ENCODE data around the gene APPL1.

Gene APPL1, protein sequence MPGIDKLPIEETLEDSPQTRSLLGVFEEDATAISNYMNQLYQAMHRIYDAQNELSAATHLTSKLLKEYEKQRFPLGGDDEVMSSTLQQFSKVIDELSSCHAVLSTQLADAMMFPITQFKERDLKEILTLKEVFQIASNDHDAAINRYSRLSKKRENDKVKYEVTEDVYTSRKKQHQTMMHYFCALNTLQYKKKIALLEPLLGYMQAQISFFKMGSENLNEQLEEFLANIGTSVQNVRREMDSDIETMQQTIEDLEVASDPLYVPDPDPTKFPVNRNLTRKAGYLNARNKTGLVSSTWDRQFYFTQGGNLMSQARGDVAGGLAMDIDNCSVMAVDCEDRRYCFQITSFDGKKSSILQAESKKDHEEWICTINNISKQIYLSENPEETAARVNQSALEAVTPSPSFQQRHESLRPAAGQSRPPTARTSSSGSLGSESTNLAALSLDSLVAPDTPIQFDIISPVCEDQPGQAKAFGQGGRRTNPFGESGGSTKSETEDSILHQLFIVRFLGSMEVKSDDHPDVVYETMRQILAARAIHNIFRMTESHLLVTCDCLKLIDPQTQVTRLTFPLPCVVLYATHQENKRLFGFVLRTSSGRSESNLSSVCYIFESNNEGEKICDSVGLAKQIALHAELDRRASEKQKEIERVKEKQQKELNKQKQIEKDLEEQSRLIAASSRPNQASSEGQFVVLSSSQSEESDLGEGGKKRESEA

DNA sequence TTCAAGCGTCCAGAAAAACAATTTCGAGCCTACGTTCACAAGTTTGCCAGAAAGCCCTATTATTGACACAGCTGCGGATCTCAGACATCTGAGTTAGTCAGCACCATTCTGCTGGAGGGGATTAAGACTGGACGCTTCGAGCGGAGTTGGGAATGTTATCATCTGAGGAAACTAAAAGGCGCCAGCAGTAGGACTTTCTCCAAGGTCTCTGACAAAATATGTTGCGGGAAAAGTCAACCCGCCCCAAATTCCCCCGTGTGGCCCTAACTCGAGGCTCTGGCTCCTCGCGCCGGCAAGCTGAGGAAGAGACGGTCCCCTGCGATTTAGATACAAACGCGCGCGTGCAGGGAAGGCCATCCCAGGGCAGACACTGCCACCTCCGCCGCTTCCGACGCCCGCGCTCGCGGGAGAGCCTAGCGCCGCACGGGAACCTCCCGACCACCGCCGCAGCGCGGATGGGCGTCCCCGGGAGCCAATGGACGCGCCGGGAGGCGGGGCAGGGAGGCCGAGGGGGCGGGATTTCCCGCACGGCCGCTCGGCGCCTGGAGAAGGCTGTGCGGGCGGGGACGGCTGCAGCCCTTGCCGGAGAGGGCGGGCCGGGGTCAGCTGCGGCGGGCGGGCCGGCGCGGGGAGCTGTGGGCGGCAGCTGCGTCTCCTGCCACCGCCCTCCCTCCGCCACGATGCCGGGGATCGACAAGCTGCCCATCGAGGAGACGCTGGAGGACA lies at the start of gene APPL1:
Gene APPL1, plus strand, starts transcription at position 526 of the 726 bp plus-strand sequence. Its CDS starts 155 bp downstream, at position 681.
- peak; percentile 79 to 83 for DNase-seq

DNA sequence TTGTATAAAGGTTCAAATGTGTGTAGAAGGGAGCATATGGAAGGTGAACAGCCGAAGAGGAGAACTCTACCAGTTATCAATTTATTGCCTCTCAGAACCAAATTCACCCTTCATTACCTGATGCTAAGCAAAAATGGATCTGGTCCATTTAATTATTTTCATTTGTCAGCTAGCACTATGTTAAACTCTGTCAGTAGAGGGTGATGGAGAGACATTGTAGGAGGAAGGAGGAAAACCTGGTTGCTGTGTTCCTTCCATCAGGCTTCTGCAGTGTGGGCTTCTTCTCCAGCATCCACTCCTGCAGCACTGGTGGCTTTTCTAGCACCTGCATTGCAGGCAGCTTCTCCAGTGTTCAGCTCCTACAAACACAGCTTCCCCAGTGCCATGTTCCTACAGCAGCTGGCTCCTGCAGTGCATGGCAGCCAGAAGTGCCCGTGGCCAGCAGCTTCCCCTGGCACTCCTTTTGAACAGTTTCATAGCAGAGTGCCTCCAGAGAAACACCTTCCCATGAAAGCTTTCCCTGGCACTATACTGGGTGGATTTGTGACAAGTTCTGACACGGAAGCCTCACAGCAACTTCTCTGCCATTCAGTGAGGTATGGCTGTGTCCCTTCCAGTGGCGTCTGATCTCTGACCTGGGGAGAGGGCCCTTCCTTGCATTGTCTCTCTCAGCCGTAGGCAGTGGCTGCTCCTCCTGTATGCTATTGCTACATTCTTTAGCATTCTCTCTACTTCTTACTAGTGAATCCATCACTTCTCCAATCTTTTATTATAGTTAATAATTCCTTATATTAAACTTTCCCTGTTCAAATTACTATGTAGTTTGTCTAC lies 47.7 kb upstream of the APPL1 start:
- peak; percentile 68 to 70 for DNase-seq

DNA sequence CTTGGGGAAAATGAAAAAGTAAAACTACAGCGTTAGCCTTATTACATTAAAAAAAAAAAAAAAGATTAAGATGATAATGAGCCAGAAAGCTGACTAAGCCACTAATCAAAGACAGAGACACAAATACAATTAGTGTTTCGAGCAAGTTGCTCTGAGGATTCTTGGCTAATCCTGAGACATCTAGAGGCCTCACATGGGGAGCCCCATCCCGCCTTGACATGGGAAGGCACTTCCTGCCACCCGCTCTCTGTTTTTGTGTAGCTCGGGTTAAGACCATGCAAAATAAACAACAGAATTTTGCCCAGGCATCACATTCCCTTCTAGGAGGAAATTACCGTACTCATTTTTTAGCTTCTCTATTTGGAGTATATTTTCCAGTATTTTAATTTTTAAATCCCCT lies 43.0 kb upstream of the APPL1 start:
- DNase-seq: no peak

DNA sequence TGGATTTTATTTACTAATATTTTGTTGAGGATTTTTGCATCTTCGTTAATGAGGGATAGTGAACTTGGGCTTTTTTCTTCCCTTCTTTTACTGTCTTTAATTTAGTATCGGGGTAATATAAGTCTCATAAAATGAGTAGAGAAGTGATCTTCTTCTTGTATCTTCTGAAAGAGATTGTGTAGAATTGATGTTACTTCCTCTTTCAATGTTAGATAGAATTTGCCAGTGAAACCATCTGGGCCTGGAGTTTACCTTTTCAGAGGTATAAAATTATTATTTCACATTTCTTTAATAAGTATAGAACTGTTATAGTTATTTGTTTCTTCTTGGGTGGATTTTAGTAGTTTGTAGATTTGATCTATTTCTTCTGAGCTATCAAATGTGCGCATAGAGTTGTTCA lies 35.5 kb upstream of the APPL1 start:
- no peak for DNase-seq

DNA sequence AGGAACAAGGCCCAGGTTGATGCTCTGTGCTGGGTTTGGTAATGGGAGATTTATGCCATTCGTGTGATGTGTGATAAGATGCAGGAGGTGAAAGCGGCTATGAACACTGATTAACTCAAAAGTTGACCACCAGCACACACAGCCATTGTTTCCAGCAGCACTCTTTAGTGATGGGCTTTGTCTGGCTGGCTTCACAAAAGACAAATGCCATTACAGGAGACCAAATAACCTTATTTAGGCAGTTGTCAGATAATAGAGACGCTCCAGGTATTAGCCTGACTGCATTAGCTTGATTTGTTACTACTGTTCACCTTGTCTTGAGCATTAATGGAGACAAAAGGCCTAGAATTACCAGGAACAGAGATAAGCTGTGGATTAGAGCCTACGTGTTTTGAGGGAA lies 32.9 kb upstream of the APPL1 start:
- no peak for DNase-seq

DNA sequence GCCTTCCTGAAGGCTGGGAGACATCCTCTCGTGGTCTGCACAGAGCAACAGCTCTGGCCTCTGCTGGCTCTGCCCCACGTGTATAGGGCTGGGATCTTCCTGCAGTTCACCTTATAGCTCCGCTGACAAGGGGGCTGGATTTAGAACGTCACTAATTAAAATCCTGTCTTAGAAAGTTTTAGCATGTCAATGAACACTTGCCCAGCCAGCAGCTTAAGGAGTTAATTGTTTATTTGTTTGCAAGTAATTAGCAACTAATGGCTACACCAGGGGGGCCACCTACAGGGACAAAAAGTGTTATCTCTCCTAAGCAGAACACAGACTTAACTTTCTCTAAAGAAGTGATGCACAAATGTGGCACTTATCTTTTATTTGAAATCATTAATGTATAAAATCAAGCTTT lies 27.6 kb upstream of the APPL1 start, which contains the start of gene HESX1:
Gene HESX1, minus strand, starts transcription at position 84 of the 403 bp plus-strand sequence. Its CDS starts 60 bp downstream, at position 24.
- peak in 1 of 2 experiments; percentile 18 for DNase-seq

DNA sequence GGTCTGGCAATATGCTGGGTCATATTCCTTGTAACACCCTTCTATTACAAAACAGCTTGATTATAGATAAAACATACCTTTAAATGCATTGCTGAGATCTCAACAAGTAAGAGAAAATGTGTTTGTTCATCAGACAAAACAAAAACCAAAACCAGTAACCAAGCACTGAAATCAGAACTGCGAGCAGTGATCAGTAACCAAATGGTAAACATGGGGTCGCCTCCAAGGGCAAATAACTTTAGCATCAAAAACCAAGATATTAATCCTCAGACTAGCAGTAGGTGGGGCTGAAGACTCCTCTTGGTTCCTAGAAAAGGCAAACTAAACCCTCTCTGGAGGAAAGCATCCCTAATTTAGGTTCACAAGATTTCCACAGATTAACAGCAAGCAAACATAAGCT lies 21.1 kb upstream of the APPL1 start:
- DNase-seq: no peak

DNA sequence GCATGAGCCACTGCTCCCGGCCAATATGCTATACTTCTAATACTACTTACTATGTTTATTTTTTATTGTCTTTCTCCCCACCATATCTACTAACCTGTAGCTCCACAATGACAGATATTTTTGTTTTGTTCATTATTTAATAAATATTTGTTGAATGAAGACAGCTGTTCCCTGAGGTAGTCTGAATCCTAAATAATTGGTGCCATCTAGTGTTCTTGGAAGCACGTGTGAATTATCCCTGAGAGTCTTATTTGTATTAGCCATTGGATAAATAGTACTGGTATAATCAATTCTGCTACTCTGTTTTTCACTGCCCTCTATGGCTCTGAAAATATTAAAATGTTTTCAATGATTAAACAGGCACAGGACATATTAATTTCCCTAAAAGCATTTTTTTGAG lies 5.6 kb upstream of the APPL1 start:
- DNase-seq: no peak

DNA sequence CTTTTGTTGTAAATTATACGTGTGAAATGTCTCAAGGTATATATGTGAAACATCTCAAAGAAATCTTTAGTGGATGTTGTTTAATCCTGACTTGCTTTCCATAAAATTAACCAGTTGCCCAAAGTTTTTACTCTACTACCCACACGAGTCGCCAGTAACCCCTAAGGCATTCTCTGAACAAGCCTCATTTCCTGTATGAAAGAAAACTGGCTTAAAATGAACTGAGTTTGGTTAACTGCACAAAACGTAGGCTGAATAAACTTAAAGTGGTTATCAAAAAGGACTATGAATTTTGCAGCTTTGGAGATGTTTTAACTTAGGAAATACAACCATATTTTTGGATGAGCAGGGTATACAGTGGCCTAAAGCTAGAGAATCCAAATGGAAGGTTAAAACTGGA lies 2.7 kb upstream of the APPL1 start:
- DNase-seq: no peak

DNA sequence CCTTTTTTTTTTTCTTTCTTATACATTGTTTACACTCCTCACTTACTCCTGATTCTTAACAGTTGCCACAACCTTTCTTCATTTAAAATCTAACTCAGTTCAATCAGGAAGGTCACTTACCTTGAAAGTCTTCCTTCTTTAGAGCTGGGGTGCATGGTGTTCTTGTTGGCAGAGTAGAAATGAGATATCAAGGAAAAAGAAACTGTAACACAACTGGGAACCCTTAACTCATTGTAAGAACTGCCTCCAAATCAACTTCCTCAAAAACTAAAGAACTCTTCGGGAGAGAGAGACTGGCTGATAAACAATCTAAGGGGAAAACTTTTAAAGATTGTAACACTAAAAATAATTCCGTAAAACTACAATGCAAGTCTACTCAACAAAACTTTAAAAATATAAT lies 1.4 kb upstream of the APPL1 start:
- DNase-seq: peak; percentile 61

DNA sequence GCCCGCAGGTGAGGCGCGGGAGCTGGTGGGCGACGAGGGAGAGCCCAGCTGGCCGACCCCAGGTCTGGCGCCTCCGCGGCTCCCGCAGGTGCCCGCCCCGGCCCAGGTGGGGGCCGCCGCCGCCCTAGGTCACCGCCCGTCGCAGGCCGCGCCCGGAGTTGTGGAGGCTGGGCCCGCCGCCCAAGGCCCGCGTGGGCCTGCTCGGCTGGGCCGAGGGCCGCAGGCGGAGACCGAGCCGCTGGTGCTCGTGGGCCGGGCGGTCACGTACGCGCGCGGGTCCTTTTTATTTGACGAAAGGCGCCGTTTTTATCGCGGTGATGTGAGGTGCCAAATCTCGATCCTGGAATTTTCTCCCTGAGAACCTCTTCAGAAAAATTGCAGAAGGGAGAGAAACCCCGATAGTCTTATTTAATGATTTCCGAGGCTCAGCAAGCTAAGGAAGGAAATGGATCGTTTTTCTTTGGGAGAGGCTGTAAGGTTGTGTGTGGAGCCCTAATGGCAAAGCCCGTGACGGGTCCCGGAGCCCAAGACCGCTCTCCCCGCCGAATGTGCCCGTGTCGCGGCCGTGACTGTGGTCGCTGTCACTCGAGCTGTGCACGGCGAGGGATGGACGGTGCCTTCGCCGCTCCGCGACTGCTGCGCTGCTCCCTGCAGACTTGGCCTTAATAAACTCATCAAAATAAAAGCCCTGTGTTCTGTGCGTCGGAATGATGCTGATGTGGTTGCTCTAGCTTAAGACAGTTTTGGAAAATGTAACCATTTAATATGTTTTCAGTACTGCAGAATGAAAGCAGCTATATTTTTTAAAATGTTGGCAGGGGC lies 612 bp downstream of the APPL1 start:
- peak; percentile 50 to 51 for DNase-seq

DNA sequence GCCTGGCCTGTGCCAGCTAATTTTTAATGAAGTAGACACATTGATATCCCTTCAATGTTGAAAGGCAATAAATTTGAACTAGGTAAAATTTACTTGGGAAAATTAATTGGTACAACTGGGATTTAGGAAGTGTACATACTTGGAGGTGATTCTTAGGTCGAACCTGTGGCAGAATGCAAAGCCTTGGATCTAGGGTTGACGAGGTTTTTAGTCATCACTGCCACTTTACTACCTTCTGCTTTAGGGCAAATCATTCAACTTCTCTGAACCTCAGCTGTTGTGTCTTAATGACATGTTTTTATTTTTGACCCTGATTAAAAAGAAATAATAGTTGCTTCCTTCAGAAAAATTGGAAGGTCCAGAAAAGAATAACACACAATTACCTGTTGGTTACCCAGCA lies 2.5 kb downstream of the APPL1 start:
- DNase-seq: no peak

DNA sequence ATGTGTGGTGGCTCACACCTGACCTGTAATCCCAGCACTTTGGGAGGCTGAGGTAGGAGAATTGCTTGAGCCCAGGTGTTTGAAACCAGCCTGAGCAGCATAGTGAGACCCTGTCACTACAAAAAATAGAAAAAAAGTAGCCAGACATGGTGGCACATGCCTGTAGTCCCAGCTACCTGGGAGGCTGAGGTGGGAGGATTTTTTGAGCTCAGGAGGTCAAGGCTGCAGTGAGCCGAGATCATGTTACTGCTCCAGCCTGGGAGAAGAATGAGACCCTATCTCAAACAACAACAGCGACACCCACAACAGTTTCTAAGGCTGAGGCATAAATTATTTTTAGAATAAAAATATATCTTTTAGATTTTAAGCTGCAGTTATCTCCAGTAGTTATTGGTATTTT lies 6.3 kb downstream of the APPL1 start:
- no peak for DNase-seq

DNA sequence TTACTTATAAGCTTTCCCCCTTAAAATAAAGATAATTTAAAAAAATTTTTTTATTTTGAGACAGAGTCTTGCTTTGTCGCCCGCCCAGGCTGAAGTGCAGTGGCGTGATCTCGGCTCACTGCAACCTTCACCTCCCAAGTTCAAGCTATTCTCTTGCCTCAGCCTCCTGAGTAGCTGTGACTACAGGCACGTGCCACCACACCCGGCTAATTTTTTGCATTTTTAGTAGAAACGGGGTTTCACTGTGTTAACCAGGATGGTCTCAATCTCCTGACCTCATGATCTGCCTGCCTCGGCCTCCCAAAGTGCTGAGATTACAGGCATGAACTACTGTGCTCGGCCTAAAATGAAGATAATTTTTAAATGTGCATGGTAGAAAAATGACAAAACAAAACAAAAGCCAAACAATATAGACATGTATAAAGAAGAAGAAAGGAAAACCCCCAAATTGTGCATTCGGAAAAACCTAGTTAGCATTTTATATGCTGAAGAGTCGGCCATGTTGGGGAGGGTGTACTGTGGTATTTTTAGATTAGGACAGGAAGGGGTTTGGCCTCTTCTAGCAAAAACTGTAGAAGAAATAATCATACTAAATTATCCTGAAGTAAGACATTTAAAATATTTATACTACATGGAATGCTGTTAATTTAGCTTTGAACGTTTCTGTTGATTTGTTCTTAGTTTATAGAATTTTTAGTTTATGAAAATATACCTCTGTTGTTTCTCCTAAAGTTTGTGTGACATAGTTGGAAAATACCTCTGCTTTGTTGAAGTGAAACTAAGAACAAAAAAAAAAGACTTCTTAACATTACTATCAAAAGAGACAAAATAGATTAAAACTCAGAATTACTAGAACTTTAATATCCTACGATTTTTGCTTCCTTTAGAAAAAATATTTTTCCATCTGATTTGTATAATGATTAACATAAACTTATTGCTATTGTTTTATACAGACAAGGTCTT lies 7.4 kb downstream of the APPL1 start:
- DNase-seq: no peak

DNA sequence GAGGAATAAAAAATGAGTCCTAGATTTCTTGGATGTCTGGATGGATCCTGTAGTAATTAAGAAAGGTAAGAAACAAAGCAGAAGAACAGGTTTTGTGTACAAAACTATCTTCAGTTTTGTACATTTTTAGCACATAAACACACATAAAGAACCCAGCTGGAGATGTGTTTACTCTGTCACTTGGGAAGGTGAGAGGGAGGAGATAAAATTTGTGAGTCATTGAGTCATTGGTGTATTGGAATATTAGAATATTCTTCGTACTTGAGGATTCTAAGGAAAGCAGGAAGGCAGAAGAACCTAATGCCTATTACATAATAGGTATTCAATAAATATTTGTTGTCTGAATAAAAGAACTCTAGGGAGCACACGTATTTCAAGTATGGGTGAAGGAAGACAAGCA lies 17.4 kb downstream of the APPL1 start:
- DNase-seq: no peak

DNA sequence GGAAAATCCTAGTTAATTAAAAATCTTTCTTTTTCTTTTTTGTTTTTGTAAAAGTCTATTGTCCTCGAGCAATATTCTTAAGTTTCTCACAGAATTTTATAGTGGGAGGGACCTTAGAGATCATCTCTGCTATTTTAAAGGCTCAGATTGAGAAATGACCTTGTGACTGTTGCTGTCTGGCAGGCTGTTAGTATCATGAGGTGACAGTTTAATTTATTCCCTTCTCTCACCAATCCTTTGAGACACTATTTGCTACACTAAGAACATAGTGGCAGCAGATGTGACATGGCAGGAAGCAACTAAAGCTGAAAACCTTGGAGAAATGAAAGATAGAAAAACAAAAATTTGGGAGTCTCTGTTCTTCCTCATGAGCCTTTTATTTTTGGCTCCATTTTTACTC lies 24.9 kb downstream of the APPL1 start:
- no peak for DNase-seq

DNA sequence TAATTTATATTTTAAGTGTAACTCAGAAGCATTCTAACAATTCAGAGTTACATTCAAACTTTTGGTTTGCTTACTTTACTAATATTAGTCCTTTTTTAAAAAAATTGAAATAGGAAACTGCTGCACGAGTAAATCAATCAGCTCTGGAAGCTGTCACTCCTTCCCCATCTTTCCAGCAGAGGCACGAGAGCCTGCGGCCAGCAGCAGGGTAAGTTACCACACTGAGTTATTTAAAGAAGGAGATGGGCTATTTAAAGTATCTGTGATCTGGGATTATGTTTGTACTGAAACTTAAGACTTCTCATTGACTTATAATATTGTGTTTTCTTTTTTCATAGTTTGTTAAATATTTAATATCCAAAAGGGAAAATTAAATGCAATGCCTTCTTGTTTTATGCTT lies 29.3 kb downstream of the APPL1 start:
- DNase-seq: no peak

DNA sequence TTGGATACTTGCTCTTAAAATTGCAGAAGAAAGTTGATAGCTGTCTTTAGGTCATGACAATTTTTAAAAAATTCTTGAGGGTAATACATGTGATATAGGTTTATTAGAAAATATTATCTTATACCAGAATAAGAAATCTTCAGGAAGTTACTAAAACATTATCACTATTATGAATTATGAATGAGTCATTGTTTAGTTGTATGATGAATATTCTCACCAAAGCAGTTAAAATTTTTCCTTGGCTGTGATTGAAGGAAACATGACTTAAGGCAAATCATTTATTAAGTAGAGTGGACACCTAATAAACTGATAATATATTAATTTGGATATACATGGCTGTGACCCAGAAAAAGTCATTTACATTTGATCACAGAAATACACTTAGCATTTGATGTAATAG lies 30.1 kb downstream of the APPL1 start:
- DNase-seq: no peak

DNA sequence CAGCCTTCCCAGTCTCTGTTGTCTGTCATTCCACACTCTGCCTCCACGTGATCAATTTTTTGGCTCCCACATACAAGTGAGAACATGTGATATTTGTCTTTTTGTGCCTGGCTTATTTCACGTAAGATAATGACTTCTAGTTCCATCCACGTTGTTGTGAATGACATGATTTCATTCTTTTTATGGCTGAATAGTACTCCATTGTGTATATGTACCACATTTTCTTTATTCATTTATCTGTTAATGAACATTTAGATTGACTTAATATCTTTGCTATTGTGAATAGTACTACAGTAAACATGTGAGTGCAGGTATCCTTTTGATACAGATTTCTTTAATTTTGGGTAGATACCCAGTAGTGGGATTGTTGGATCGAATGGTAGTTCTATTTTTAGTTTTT lies 33.6 kb downstream of the APPL1 start:
- DNase-seq: no peak

DNA sequence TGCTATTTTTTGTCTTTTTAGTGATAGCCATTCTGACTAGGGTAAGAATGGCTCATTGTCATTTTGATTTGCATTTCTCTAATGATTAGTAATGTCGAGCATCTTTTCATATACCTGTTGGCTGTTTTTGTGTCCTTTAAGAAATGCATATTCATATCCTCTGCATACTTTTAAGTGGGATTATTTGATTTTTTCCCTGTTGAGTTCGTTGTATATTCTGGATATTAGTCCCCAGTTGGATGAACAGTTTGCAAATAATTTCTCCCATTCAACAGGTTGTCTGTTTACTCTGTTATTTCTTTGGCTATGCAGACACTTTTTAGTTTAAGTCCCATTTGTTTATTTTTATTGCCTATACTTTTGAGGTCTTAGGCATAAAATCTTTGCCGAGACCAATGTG lies 34.4 kb downstream of the APPL1 start:
- no peak for DNase-seq

DNA sequence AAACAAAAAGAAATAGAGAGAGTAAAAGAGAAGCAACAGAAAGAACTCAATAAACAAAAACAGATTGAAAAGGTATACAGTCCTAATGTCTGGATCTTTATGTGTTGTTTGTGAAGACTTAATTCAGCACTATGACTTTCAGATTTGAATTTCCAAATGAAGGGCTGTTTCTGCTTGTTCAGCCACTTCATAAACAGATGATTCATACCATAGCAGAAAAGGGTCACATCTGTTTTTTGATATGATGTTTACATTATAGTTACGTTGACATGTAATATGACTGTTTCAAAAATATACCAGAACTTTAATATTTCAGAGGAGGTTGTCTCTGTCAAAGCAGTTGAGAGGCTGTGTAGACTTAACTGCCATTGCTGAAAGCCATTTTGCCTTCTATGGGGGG lies 40.9 kb downstream of the APPL1 start:
- DNase-seq: no peak
